RWPE2 (cell line): Measurements from ENCODE around the gene C1orf21.
A peak's percentile ranks its signal among the peaks of the same experiment; 100 is the strongest.

ENCODE experiments used
- ATAC-seq: fragments of 200-7000 bp; cut with Tn5 transposase; 3 replicates; pipeline ENCODE4 v1.9.1; 2021; ENCODE audit warnings: low read depth
- DNase-seq: peaks from one replicate; pipeline ENCODE4 v3.0.0-alpha.2; 2020; ENCODE audit warnings: low spot score
- H3K27ac ChIP-seq: fragments of 450-650 bp; 2 replicates; pipeline ENCODE4 v1.5.1; 2017; ENCODE audit warnings: mild to moderate bottlenecking; ENCODE audit not compliant: poor library complexity, severe bottlenecking
- H3K27me3 ChIP-seq: fragments of 250-450 bp; sonication (Bioruptor Pico); 2 replicates; pipeline ENCODE4 v1.5.1; 2021; ENCODE audit warnings: mild to moderate bottlenecking, moderate library complexity; ENCODE audit not compliant: insufficient read depth, poor library complexity, severe bottlenecking
- H3K36me3 ChIP-seq: fragments of 250-450 bp; sonication (Bioruptor Pico); 2 replicates; pipeline ENCODE4 v1.5.1; 2020; ENCODE audit warnings: low read depth, mild to moderate bottlenecking, moderate library complexity
- H3K4me1 ChIP-seq: fragments of 250-450 bp; sonication (Bioruptor Pico); 2 replicates; pipeline ENCODE4 v1.5.1; 2021; ENCODE audit warnings: mild to moderate bottlenecking, moderate library complexity; ENCODE audit not compliant: insufficient read depth, poor library complexity, severe bottlenecking
- H3K4me3 ChIP-seq: fragments of 250-450 bp; sonication (Bioruptor Pico); 2 replicates; pipeline ENCODE4 v1.5.1; 2021; ENCODE audit warnings: mild to moderate bottlenecking, moderate library complexity; ENCODE audit not compliant: severe bottlenecking
- H3K9me3 ChIP-seq: fragments of 250-450 bp; sonication (Bioruptor Pico); 2 replicates; pipeline ENCODE4 v1.5.1; 2021; ENCODE audit warnings: mild to moderate bottlenecking, moderate library complexity; ENCODE audit not compliant: severe bottlenecking
- TF ChIP-seq, protein P1 (sequence below): fragments of 450-650 bp; IDR thresholded peaks from one replicate; pipeline ENCODE4 v1.5.1; 2017; ENCODE audit warnings: mild to moderate bottlenecking, moderate library complexity; ENCODE audit not compliant: poor library complexity, severe bottlenecking

C1orf21 gene

DNA sequence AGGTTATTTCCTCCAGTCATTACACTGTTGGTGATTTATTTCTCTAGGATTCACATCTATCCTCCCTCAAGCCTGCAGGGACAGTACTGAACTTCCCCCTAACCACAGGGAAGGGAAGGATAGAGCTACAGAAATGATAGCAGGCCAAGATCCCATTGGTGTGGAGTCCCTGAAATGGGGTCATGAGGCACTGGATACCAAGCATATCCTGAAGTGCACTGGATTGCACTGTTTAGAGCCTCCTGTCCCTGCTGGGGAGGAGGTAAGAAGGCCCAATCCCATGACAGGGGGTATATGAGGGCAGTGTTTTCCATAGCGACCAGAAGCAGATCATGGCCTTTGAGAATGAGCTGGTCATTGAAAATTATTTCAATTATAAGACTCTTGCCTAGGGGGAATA is 56.8 kb downstream of the C1orf21 start:
- H3K27ac ChIP-seq = no peak overlapping the region
- H3K4me3 ChIP-seq = no peak overlapping the region
- ATAC-seq = no peak
- TF ChIP-seq, protein P1, sequence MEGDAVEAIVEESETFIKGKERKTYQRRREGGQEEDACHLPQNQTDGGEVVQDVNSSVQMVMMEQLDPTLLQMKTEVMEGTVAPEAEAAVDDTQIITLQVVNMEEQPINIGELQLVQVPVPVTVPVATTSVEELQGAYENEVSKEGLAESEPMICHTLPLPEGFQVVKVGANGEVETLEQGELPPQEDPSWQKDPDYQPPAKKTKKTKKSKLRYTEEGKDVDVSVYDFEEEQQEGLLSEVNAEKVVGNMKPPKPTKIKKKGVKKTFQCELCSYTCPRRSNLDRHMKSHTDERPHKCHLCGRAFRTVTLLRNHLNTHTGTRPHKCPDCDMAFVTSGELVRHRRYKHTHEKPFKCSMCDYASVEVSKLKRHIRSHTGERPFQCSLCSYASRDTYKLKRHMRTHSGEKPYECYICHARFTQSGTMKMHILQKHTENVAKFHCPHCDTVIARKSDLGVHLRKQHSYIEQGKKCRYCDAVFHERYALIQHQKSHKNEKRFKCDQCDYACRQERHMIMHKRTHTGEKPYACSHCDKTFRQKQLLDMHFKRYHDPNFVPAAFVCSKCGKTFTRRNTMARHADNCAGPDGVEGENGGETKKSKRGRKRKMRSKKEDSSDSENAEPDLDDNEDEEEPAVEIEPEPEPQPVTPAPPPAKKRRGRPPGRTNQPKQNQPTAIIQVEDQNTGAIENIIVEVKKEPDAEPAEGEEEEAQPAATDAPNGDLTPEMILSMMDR = no peak
- H3K36me3 ChIP-seq = no peaks in the 10 kb centered on the region
- no peaks in the 10 kb centered on the region for H3K9me3 ChIP-seq
- H3K4me1 ChIP-seq = no peaks in the 10 kb centered on the region
- DNase-seq = no peak
- no peaks in the 10 kb centered on the region for H3K27me3 ChIP-seq

DNA sequence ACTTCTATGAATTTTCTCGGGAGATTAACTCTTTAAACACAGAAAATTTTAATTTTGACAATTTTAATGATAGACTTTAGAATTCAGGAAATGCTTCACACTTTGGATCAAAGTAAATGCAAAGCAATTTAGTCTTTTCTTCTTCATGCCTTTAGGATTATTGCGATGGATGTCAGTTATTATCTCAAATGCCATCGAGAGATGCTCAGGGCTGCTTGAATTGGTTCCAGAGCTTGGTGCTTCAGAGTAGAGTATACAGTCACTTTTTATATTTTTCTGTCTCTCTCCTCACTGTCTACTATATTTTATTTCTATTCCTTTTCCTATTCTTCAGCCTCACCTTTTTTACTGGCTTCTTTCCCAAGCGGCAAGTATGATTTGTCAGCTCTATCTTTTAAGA is 59.2 kb downstream of the C1orf21 start:
- no peaks in the 10 kb centered on the region for H3K9me3 ChIP-seq
- no peak for ATAC-seq
- no peaks in the 10 kb centered on the region for H3K36me3 ChIP-seq
- no peak overlapping the region for H3K4me3 ChIP-seq
- no peak overlapping the region for H3K27ac ChIP-seq
- H3K27me3 ChIP-seq = no peaks in the 10 kb centered on the region
- no peaks in the 10 kb centered on the region for H3K4me1 ChIP-seq
- DNase-seq = no peak
- TF ChIP-seq, protein P1 = no peak

DNA sequence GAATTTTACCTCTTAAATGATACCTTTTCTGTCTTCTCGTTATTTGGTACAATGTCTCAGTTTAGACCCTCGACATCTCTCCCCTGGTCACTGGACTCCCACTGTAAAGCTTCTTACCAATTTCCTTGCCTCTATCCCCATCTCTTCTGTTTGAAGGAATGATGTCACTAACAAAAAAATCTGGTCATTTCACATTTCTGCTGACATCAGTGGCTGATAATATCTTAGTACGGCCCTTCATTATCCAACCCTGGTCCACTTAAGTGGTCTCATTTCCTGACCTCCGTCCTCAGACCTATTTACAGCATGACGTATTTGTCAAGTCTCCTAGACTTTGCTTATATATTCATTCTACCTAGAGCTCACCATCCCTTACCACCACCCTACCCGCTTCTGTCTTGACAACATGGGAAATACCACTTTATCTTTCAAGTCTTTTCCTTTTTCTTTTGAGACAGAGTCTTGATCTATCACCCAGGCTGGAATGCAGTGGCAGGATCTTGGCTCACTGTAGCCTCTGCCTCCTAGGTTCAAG is 60.9 kb downstream of the C1orf21 start:
- DNase-seq = no peak
- H3K9me3 ChIP-seq = no peaks in the 10 kb centered on the region
- H3K4me3 ChIP-seq = no peak overlapping the region
- no peaks in the 10 kb centered on the region for H3K36me3 ChIP-seq
- H3K4me1 ChIP-seq = no peaks in the 10 kb centered on the region
- no peak for ATAC-seq
- H3K27ac ChIP-seq = no peak overlapping the region
- H3K27me3 ChIP-seq = no peaks in the 10 kb centered on the region
- TF ChIP-seq, protein P1 = no peak

DNA sequence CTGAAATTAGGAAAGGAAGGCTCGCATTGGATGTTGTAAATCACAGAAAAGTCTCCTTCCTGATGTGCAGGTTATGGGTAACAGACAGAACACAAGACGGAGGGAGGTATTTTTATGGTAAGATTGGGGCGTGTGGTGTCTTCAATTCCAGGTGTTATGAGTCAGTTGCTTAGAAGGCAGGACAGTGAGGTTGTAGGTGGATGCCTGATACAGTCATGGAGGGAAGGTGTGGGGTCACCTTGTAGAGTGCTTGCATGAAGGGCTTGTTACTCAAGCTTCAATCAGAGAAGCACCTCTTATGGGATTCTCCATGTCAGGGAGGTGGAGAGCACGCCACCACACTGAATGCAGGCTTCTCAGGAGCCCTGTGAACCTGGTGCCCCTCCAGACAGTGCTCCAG is 63.1 kb downstream of the C1orf21 start:
- ATAC-seq = peak; percentile 80
- Histone ChIP-seq H3K4me3 (no peak overlapping the region), H3K36me3 (no peaks in the 10 kb centered on the region), H3K27me3 (no peaks in the 10 kb centered on the region), H3K4me1 (no peaks in the 10 kb centered on the region), H3K9me3 (no peaks in the 10 kb centered on the region), H3K27ac (no peak overlapping the region)
- no peak for DNase-seq
- TF ChIP-seq, protein P1 = no peak

DNA sequence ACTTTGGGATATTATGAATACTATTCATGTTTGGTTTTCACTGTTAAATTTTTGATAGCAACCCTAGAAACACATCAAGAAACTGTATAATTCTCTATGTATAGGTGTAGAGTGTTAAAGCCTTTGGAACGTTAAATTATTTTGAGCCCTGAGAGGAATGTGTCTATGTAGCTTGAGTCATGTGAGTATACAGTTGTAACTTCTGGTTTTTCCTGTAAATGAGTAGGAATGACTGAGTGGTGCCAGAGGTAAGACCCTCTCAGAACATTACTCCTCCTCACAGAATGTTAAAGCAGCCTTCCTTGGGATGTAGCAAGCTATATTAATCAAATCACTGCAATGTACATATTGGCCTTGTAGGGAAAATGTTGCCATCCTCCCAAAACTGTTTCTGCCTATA is 69.0 kb downstream of the C1orf21 start:
- ATAC-seq (no peak), DNase-seq (no peak)
- TF ChIP-seq, protein P1 = no peak
- Histone ChIP-seq H3K27ac (no peak overlapping the region), H3K36me3 (no peaks in the 10 kb centered on the region), H3K4me1 (no peaks in the 10 kb centered on the region), H3K4me3 (no peak overlapping the region), H3K27me3 (no peaks in the 10 kb centered on the region), H3K9me3 (no peaks in the 10 kb centered on the region)
